GM18511 (cell line): ENCODE results near the gene UQCC3.
A peak's percentile ranks its signal among the peaks of the same experiment; 100 is the strongest.
"Not testable (repeated sequence)": the region's sequence is repeated elsewhere in the genome, so short reads cannot be mapped to it uniquely, and the experiment has no call there.

ENCODE experiments used
- ATAC-seq: cut with Tn5 transposase; IDR thresholded peaks from one replicate; pipeline ENCODE4 v1.9.1; 2021; ENCODE audit warnings: mild to moderate bottlenecking, moderate library complexity; ENCODE audit not compliant: unreplicated experiment

The UQCC3 gene

DNA sequence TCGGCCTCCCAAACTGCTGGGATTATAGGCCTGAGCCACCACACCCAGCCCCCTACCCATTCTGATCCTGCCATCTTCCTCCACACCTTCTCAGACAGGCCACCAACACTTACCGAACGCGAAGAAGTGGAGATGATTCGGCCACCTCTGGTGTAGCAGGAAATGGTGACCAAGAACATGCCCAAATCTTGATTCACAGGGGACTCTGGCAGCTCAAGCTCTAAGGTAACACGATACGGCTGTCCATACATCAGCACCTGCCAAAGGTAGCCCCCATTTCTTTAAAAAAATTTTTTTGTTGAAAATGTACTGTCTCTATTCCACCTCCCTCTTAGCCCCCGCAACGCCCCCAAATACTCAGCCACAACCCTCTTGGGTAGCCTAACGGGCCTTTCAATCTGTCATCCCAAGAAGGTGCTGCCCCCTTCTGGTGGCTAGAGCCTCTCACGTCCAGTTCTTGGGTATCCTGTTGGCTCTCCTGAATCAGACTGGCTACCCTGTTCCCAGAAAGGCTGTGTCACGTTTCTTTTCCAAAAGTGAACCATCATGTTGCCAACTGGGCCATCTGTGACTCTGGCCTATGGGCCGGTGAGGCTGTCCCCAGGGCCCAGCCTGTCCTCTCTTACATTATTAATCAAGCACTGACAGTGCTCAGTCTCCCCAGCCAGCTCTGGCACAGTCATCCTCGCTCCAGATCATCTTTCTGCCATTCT, 23.1 kb downstream of the UQCC3 start:
- ATAC-seq, result no peak

DNA sequence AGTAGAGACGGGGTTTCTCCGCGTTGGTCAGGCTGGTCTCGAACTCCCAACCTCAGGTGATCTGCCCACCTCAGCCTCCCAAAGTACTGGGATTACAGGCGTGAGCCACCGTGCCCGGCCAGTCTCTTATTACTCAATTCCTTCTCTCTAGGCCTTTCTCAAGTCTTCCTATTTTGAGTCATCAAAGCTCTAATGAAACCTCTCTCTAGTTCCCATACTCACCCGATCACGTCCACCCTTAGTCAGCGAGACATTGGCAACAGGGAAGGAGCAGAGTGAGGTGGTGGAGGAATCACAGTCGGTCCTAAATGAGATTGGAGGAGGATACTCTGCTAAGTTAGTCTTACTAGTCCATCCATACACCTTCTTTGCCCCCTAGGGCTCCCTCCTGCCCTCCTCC, 30.8 kb downstream of the UQCC3 start:
- ATAC-seq, result no peak

DNA sequence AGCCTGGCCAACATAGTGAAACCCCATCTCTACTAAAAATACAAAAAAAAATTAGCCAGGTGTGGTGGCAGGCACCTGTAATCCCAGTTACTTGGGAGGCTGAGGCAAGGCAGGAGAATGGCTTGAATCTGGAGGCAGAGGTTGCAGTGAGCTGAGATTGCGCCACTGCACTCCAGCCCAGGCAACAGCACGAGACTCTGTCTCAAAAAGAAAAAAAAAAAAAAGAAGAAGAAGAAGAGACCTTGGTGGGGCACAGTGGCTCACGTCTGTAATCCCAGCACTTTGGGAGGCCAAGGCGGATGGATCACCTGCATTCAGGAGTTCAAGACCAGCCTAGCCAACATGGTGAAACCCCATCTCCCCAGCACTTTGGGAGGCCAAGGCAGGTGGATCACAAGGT, 32.4 kb downstream of the UQCC3 start:
- ATAC-seq, result not testable (repeated sequence)

DNA sequence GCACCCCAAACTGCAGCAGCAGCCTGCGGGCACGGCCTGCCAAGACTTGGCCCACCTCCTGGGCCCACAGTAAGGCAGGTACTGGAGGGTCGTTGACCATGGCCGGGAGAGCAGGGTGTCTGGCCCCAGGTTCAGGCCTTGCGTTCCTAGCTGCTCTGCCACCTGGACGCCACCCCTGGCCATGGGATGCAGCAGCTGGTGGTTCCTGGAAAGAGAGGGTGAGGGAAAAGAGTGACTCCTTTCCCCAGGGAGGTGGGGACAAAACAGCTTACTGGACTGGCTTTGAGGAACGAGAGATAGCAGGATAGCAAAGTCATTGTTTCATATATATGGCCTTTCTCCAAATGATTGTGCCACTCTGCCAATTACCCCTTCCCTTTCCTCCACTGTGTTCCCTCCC, 33.9 kb downstream of the UQCC3 start:
- no peak for ATAC-seq

DNA sequence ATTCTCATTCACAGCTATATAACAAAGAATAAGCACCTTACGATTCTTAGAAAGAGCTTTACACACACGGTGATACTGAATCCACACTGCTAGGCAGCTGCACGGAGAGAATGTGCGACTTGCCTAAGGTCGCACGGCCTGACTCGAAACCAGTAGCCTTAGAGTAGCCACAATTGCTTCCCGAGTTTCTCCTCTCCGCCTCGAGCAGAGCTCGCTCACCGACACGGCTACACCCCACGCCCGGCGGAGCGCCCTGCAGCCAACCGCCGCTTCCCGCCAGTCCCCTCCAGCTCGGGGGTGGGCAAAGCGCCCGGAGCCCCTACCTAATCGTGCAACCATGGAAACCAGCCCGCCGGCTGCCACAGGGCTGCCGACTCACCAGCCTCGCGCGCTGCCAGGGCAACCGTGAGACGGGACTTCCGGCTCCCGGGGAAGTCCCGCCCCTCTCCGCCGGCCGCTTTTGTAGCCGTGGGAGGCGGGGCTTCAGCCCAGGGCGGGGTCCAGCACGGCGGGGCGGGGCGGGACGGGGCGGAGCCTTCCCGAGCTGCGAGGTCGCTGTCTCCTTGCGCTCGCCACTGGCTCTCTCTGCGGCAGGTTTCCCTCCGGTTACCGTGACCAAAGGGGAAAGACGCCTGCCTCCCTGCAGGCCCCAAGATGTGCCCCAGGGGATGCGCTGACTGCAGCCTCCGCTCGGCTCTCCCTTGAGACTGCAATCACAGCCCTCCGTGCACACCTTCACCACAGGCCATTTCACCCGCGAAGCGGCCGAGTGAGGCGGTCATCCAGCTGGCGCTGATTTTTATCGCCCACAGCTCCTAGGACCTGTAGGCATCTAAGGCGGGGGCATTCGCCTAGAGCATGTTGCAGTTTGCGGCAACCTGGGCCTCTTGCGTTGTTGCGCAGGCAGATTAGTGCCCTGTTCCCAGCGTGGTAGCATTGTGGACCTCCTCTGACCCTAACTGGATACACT, 34.7 kb downstream of the UQCC3 start:
- peak; percentile 74 for ATAC-seq

DNA sequence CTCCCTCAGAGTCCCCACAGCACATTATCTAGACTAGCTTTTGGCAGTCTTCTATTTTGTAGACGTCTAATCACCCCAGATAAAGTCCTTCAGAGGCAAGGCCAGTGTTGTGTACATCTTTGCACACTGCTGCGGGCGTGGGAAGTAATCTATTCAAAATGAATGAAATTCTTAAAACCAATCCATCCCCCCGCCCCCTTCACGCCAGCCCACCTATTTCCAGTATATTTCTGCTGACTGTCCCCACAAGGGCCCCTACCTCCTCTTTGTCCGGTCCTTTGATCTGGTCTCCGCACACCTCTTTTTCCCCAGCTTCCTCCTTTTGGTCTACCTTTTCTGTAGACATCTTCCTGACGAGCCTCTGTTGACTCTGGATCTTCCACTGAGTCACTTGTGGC, 35.4 kb downstream of the UQCC3 start:
- no peak for ATAC-seq

DNA sequence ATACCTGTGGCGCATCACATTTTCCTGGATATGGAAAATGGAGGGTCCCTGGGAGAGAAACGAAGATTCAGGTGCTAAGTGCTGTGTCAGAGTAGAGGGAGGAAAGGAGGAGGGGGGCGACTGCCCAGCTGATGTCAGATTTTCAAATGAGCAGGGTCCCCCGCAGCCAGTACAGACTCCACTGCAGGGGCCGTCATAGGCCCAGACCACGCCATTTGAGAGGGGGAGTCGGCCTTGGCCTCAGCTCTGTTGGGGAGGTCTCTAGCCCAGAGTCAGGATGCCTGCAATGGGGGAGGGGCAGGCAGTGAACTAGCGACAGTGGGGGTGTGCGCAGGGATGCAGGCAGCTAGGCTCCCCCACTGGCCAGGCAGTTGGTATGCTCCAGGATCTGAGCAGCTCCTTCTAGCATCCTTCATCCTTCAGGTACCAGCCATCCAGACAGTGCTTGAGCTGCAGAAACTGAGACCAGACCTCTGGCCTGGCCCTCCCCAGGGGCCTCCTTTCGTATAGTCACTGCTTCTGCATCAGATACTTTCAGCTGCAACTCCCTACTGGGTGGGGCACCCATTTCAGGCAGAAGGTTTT, 35.9 kb downstream of the UQCC3 start, which contains the start of the genes BSCL2 and GNG3:
Gene BSCL2, minus strand, starts transcription at position 148 of the 585 bp plus-strand sequence. CDS start 229 bp downstream, outside the sequence.
Gene GNG3, plus strand, starts transcription at position 400 of the 585 bp plus-strand sequence. CDS start 620 bp downstream, outside the sequence.
- ATAC-seq, result no peak

DNA sequence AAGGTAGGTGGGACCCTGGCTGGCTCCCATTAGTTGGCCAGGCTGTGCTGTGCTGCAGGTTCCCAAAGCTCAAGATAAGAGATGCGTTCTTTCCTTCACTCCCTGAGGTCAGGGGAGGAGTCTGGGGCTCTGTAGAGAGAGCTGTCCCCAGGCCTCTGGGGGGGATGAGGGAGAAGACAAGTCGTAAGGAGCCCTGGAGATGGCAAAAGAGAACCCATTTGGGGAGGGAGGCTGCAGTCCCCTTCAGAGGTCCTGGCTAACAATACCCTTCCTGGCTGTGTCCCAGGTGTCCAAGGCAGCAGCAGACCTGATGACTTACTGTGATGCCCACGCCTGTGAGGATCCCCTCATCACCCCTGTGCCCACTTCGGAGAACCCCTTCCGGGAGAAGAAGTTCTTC, 36.9 kb downstream of the UQCC3 start:
- ATAC-seq, result no peak

DNA sequence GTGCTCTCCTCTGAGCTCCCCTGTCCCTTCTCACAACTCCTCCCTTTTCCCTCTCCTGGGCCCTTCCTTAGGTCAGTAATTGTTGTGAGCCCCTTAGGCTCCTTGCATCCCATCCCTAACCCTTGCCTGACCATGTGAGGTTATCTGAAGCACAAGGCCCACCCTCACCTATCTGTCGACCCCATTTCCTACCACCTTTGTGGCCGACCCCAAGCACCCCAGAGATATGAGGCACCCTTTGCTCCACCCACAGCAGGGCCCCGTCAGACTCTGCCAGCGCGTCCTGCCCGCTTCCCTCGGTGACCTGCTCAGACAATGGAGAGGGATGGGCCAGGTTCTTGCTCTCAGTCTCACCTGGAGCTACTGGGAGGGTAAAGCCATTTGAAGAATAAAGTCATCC, 37.3 kb downstream of the UQCC3 start:
- ATAC-seq, result no peak

DNA sequence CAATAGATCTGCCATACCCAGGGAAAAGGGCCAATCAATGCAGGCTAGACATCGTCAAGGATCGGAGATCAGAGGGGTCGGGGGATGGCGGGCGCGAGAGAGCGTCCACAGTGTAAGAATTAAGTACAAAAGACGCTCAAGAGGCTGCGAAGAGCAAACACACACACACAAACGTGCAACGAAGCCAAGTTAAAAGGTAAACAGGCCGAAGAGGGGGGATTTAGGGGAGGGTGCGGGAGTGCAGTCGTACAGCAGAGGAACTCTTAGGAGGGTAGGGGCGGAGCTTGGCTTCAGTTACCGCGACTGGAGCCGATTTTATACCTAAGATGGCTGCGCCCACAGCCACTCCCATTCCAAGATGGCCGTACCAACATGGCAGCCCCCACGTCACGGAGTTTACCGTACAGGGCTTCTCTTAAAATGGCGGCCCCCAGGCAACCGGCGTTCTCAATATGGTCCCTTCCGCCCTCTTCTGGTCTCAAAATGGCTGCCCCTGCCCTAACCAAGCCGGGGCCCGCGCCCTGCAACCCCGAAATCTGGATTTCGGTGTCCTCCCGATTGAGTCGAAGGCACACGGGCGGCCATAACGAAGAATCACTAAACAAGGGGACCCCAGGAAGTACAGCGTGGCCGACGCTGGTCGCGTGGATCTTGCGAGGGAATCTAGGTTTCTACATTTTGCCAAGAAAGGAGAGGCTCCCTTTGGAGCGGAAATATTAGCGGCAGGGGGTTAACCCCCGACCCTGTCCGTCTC, 38.0 kb downstream of the UQCC3 start:
- ATAC-seq, result peak; percentile 77

DNA sequence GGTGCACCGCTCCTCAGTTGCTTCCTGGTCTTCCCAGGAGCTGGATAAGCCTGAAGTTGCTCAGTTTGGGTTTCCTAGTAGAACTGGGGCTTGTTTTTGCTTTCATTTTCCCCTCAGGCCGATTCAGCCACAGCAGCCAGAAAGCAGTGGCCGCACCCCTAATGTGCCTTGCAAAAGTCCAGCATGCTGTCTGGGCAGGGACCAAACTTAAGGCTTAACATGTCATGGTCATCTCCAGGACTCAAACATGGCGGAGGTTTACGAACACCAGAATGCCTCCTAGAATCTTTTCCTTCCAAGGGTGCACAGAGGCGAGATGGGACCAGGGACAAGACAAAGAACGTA, 38.5 kb downstream of the UQCC3 start:
- no peak for ATAC-seq

DNA sequence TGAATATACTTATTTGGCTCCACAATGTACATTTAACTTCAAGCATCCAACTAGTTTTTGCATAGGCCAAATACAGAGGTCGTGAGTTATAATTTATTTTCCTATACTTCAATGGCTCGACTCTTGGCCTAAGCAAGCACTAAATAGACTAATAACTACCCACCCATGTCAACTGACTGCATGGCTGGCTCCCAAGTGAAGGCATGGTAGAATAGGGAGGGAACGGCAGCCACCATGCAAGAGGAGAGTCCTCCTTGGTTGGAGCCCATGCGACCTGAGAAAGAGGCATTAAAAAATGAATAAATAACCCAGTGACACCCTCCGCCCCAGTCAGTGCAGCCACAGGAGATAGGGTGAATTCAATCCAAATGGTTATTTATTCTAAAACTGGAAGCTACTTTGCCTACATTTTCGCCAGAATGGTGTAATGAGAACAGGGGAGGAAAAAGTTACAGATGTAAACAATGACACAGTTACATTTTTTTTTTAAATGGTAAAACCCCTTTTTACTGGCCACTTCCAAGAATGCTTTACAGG, 40.9 kb downstream of the UQCC3 start:
- no peak for ATAC-seq

DNA sequence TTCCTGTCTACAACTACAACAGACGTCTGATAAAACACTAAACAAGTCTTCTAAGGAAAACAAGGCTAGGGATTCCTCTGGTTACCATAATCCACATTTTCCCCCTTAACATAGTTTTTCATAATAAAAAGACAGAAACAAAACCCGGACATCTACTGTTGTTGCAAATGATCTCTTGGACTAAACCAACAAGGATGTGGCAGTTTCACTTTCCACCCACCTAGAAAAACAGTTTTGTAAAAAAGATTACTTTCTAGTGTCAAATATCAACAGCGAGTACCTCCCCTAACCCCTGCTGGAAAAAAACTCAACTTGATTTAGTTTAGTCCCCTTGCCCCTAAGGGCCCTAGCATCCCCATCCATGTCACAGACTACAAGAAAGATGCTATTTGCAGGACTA, 41.4 kb downstream of the UQCC3 start:
- ATAC-seq, result no peak

DNA sequence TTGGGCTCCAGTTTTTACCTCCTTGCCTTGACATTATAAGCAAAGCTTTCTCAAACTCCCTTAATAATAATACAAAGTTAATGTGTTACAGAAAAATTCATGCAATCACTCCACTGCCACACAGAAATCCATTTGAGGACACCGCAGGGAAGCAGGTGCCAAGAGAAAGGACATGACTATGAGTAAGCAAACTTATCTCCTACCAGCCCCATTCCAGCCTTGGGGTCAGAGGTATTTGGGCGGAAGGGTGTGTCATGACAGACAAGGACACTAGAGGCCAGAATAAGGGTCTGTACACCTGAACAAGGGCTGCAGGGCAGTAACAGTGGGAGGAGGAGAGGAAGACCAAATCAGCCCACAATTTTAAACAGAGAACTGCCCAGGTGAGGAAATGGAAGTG, 41.9 kb downstream of the UQCC3 start:
- no peak for ATAC-seq

DNA sequence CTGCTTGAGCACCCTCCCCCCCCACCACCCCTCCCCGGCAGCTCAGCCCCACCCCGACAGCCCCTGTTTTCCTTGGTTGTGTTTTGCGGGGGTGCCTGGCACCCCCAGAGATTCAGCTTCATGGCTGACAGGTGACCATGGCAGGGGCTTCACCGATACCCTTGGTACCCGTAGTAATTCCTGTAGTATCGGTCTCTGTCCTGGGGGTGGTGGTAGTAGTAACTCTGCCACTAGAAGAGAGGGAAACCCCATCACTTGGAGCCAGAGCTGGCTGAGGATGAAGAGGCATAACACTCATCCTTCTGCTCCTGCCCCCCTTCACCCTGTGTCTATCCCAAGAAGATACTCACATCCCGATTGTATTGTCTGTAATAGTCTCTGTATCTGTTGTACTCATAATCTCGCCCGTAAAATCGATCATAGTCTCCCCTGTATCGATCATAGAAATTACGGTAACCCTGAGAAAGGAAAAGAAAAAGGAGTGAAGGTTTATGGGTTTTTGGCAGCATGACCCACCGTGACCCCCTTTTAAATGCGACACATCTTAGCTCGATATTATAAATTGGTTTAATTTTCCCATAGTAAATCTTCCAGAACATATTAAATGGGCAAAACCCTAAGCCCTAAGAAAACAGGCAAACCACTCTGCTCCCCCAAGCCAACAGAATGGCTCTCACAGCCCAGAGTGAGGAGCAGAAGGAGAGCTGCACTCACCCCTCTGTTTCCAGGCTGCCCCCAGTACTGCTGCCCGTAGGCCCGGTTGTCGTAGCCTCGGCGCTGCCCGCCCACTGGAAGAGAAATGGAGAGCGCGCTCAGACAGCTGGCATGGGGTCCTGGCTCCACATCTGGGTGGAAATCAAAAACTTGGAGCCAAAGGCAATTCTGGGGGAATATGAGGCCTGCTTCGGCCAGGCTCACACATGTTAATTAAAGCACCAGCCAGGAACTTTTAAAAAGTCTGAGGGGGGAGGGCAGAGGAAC, 44.0 kb downstream of the UQCC3 start:
- ATAC-seq, result no peak

DNA sequence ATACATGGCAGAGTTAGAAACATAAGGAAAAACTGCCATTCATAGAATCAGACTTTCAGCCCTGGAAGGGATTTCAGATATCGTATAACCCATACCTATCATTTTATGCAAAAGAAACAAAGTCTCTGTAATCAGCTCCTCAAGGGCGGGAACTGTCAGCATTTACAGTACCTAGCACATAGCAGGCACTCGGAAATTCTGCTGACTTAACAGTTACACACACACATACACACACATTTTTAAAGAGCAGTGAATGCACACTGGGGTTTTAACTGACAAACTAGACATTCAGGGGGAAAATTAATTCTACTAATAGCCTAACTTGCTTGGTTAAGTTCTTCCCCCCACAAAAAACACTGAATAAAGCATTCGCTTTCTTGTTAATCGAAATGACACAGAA, 44.7 kb downstream of the UQCC3 start:
- no peak for ATAC-seq

DNA sequence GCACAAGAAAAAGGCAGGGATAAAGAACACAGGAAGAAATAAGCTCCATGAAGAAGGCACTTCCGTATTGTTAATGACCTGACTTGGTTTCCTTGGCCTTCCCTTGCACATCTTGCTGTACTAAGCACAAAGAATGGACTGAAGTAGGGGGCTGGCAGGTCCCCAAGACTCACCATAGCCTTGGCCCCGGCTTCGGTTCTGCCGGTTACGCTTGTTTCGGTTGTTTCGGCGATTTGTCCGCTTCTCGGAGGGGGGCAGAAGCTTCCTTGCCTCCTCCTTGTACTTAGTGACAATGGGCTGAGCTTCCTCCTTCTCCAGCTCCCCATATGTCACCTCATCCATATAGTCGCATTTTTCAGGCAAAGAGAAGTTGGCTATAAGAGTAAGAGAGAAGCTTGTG, 45.3 kb downstream of the UQCC3 start:
- ATAC-seq, result no peak

DNA sequence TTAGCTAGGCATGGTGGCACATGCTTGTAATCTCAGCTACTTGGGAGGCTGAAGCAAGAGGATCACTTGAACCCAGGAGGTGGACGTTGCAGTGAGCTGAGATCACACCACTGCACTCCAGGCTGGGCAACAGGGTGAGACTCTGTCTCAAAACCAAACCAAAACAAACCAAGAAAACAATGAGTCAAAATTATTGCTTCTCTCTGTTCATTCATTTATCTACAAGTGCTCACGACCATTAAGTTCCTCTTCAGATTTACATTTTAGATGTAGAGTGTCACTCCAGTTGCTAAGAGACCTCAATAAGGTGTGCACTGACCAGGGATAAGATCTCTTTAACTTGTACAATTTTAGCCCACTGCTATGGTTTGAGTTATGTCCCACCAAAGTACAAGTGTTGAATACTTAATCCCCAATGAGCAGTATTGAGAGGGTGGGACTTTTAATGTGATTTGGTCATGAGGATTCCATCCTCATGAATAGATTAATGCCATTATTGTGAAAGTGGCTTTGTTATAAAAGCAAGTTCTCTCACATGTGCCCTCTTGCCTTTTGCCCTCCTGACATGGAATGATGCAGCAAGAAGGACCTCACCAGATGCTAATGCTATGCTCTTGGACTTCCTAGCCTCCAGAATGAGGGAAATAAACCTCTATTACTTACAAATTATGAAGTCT, 48.0 kb downstream of the UQCC3 start:
- no peak for ATAC-seq

DNA sequence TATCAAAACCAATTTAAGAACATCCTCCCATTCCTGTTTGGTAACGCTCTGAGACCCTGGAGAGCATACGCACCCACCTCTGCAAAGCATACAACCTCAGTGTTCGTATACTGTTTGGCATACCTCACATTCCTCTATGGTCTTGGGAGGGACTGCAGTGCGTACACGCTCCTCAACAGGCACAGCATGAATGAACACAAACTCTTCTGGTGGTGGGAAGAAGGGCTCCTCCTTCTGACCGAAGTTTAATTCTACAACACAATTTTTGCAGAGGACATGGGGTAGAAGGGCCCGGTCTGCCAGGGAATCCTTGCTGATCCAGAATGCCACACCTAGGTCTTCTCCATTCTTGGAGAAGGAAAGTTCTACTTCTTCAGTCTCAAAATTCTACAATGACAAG, 50.5 kb downstream of the UQCC3 start:
- ATAC-seq, result no peak
